Measurements from ENCODE around the gene TCF15.

Gene TCF15

GRCh38 chr20:556984-557383, 53.1 kb downstream of the TCF15 start:
- no peaks in the 10 kb centered on the region for H4K20me1 ChIP-seq (ENCODE audit: low read depth, low read length)
- no peaks in the 10 kb centered on the region for H3K9me3 ChIP-seq (ENCODE audit: insufficient read depth, low read length)
- H3F3A ChIP-seq (ENCODE audit: insufficient read depth): no peaks in the 10 kb centered on the region
- H3K4me3 ChIP-seq (ENCODE audit: insufficient read depth, low read length, poor library complexity, severe bottlenecking): no peak overlapping the region
- no peak overlapping the region for H3K9ac ChIP-seq (ENCODE audit: low read length)
- H3K36me3 ChIP-seq (ENCODE audit: low read length): no peaks in the 10 kb centered on the region
- no peak overlapping the region for H3K27ac ChIP-seq (ENCODE audit: low read depth, low read length)
- no peak overlapping the region for H3K4me2 ChIP-seq (ENCODE audit: low read depth, low read length, poor library complexity, severe bottlenecking)
- TF ChIP-seq EZH2phosphoT487 (conservative IDR thresholded peaks at IDR 0.05; ENCODE audit: low read length): no peak
- no peak for TF ChIP-seq CTCF (IDR thresholded peaks at IDR 0.05; ENCODE audit: insufficient read depth, low read length, poor library complexity, severe bottlenecking)
- H2AFZ ChIP-seq (ENCODE audit: low read depth, low read length, severe bottlenecking): no peak overlapping the region
- no peaks in the 10 kb centered on the region for H3K9me2 ChIP-seq (replicated peaks; ENCODE audit: insufficient read depth, low read length)
- no peaks in the 10 kb centered on the region for H3K27me3 ChIP-seq (ENCODE audit: low read length)
- no peaks in the 10 kb centered on the region for H3K79me2 ChIP-seq (ENCODE audit: insufficient read depth, low read length)

GRCh38 chr20:555976-556385, 54.1 kb downstream of the TCF15 start:
- Histone ChIP-seq H3K4me2 (ENCODE audit: low read depth, low read length, poor library complexity, severe bottlenecking) (no peak overlapping the region), H3K27ac (ENCODE audit: low read depth, low read length) (no peak overlapping the region), H3K9me2 (replicated peaks; ENCODE audit: insufficient read depth, low read length) (no peaks in the 10 kb centered on the region), H3K4me3 (ENCODE audit: insufficient read depth, low read length, poor library complexity, severe bottlenecking) (no peak overlapping the region), H3F3A (ENCODE audit: insufficient read depth) (no peaks in the 10 kb centered on the region), H3K36me3 (ENCODE audit: low read length) (no peaks in the 10 kb centered on the region), H3K27me3 (ENCODE audit: low read length) (no peaks in the 10 kb centered on the region), H4K20me1 (ENCODE audit: low read depth, low read length) (no peaks in the 10 kb centered on the region), H3K79me2 (ENCODE audit: insufficient read depth, low read length) (no peaks in the 10 kb centered on the region), H2AFZ (ENCODE audit: low read depth, low read length, severe bottlenecking) (no peak overlapping the region), H3K9me3 (ENCODE audit: insufficient read depth, low read length) (no peaks in the 10 kb centered on the region), H3K9ac (ENCODE audit: low read length) (no peak overlapping the region)
- TF ChIP-seq EZH2phosphoT487 (conservative IDR thresholded peaks at IDR 0.05; ENCODE audit: low read length): no peak
- no peak for TF ChIP-seq CTCF (IDR thresholded peaks at IDR 0.05; ENCODE audit: insufficient read depth, low read length, poor library complexity, severe bottlenecking)

All from SU-DHL-6 (cell line).